ENCODE measurements around the gene VIPR1. TPM values are rescaled to one million over a fixed set of nuclear protein-coding genes. Genes with fewer than 3 reads are reported as not detected.

Gene VIPR1
- total RNA-seq, 1 experiment from 2014 or later, result 9.4 TPM

DNA sequence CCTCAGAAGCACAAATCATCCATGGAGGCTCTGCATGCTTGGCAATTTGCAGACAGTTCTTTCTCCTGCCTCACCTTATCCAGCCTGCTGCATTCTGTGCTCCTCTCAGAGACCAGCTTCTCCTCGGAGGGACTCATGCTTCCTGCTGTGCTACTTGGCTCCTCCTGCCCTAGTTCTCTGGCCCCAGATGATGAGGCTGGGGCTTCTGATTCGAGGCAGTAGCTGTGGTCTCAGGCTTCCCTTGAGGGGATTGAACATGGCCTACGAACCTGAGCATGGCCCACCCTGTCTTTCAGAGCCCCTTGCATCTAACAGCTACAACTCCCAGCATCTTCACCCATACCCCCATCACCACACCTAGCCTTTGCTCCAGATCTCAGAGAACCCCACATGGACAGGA lies 6.7 kb downstream of the VIPR1 start (continued):
- TF ChIP-seq ZBTB43 (CRISPR knock-in tag; IDR thresholded peaks at IDR 0.05) (no peak), ELF4 (CRISPR knock-in tag; IDR thresholded peaks at IDR 0.05; ENCODE audit: low read depth) (no peak), CREB1 (CRISPR knock-in tag; IDR thresholded peaks at IDR 0.05) (no peak), ZNF423 (CRISPR knock-in tag; IDR thresholded peaks at IDR 0.05) (no peak), TCF7 (CRISPR knock-in tag; IDR thresholded peaks at IDR 0.05; ENCODE audit: low read depth) (no peak), OVOL2 (CRISPR knock-in tag; IDR thresholded peaks at IDR 0.05; ENCODE audit: borderline replicate concordance) (no peak), NR1H2 (CRISPR knock-in tag; IDR thresholded peaks at IDR 0.05) (no peak), ZNF416 (CRISPR knock-in tag; IDR thresholded peaks at IDR 0.05) (no peak), ESRRA (CRISPR knock-in tag; IDR thresholded peaks at IDR 0.05; ENCODE audit: borderline replicate concordance) (no peak), ATF1 (CRISPR knock-in tag; IDR thresholded peaks at IDR 0.05) (no peak)
- TF ChIP-seq, protein P1, sequence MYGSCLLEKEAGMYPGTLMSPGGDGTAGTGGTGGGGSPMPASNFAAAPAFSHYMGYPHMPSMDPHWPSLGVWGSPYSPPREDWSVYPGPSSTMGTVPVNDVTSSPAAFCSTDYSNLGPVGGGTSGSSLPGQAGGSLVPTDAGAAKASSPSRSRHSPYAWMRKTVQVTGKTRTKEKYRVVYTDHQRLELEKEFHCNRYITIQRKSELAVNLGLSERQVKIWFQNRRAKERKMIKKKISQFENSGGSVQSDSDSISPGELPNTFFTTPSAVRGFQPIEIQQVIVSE (CRISPR knock-in tag; IDR thresholded peaks at IDR 0.05; ENCODE audit: borderline replicate concordance), result no peak
- TF ChIP-seq, protein P2, sequence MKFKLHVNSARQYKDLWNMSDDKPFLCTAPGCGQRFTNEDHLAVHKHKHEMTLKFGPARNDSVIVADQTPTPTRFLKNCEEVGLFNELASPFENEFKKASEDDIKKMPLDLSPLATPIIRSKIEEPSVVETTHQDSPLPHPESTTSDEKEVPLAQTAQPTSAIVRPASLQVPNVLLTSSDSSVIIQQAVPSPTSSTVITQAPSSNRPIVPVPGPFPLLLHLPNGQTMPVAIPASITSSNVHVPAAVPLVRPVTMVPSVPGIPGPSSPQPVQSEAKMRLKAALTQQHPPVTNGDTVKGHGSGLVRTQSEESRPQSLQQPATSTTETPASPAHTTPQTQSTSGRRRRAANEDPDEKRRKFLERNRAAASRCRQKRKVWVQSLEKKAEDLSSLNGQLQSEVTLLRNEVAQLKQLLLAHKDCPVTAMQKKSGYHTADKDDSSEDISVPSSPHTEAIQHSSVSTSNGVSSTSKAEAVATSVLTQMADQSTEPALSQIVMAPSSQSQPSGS (CRISPR knock-in tag; IDR thresholded peaks at IDR 0.05; ENCODE audit: borderline replicate concordance, low read depth), result no peak
- TF ChIP-seq, protein P3, sequence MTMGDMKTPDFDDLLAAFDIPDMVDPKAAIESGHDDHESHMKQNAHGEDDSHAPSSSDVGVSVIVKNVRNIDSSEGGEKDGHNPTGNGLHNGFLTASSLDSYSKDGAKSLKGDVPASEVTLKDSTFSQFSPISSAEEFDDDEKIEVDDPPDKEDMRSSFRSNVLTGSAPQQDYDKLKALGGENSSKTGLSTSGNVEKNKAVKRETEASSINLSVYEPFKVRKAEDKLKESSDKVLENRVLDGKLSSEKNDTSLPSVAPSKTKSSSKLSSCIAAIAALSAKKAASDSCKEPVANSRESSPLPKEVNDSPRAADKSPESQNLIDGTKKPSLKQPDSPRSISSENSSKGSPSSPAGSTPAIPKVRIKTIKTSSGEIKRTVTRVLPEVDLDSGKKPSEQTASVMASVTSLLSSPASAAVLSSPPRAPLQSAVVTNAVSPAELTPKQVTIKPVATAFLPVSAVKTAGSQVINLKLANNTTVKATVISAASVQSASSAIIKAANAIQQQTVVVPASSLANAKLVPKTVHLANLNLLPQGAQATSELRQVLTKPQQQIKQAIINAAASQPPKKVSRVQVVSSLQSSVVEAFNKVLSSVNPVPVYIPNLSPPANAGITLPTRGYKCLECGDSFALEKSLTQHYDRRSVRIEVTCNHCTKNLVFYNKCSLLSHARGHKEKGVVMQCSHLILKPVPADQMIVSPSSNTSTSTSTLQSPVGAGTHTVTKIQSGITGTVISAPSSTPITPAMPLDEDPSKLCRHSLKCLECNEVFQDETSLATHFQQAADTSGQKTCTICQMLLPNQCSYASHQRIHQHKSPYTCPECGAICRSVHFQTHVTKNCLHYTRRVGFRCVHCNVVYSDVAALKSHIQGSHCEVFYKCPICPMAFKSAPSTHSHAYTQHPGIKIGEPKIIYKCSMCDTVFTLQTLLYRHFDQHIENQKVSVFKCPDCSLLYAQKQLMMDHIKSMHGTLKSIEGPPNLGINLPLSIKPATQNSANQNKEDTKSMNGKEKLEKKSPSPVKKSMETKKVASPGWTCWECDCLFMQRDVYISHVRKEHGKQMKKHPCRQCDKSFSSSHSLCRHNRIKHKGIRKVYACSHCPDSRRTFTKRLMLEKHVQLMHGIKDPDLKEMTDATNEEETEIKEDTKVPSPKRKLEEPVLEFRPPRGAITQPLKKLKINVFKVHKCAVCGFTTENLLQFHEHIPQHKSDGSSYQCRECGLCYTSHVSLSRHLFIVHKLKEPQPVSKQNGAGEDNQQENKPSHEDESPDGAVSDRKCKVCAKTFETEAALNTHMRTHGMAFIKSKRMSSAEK (CRISPR knock-in tag; IDR thresholded peaks at IDR 0.05; ENCODE audit: borderline replicate concordance), result no peak

DNA sequence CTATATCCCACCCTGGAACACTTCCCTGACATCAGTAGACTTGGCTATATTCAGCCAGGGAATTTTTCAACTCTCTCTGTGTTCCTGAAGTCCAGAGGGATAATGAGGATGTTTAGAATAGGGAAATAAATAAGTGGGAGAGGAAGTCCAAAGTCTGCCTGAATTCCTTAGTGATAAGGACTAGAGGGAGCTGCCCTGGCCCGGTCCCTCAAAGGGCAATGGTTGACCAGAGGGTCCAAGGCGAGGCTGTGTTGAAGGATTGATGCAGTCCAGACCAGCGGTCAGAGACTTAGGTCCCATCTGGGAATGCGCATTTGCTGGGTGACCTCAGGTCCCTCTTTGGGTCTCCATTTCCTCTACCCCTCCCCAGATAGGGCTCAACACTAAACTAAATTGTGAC lies 7.9 kb downstream of the VIPR1 start:
- ChIA-PET POLR2A (interaction anchor here (0.5 kb wide), 1 partner anchor 80 kb away, joined by 4 read pairs; the partner anchor contains the start of gene SS18L2), CTCF (interaction anchor here (1.7 kb wide), 1 partner anchor 8 kb away, joined by 6 read pairs; the partner anchor contains the start of gene VIPR1)
- Mint-ChIP-seq H3K4me1 (peaks cover 28% of the 10 kb centered on the region), H3K27me3 (ENCODE audit: low read depth) (peaks cover 6% of the 10 kb centered on the region), H3K4me3 (no peak overlapping the region), H3K9me3 (no peaks in the 10 kb centered on the region), H3K27ac (no peak overlapping the region), H3K36me3 (no peaks in the 10 kb centered on the region)
- DNase-seq (ENCODE audit: low spot score) (no peak), ATAC-seq (no peak)
- TF ChIP-seq NR1H2 (CRISPR knock-in tag; IDR thresholded peaks at IDR 0.05) (no peak), SOX15 (CRISPR knock-in tag; IDR thresholded peaks at IDR 0.05) (no peak), FOXJ3 (CRISPR knock-in tag; IDR thresholded peaks at IDR 0.05; ENCODE audit: borderline replicate concordance) (no peak), FOXP1 (CRISPR knock-in tag; IDR thresholded peaks at IDR 0.05; ENCODE audit: borderline replicate concordance) (no peak), HMGA2 (CRISPR knock-in tag; IDR thresholded peaks at IDR 0.05) (no peak), PRRX2 (CRISPR knock-in tag; IDR thresholded peaks at IDR 0.05) (no peak), ZNF263 (CRISPR knock-in tag; IDR thresholded peaks at IDR 0.05; ENCODE audit: low read depth) (no peak)
- TF ChIP-seq, protein P4, sequence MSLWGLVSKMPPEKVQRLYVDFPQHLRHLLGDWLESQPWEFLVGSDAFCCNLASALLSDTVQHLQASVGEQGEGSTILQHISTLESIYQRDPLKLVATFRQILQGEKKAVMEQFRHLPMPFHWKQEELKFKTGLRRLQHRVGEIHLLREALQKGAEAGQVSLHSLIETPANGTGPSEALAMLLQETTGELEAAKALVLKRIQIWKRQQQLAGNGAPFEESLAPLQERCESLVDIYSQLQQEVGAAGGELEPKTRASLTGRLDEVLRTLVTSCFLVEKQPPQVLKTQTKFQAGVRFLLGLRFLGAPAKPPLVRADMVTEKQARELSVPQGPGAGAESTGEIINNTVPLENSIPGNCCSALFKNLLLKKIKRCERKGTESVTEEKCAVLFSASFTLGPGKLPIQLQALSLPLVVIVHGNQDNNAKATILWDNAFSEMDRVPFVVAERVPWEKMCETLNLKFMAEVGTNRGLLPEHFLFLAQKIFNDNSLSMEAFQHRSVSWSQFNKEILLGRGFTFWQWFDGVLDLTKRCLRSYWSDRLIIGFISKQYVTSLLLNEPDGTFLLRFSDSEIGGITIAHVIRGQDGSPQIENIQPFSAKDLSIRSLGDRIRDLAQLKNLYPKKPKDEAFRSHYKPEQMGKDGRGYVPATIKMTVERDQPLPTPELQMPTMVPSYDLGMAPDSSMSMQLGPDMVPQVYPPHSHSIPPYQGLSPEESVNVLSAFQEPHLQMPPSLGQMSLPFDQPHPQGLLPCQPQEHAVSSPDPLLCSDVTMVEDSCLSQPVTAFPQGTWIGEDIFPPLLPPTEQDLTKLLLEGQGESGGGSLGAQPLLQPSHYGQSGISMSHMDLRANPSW (CRISPR knock-in tag; conservative IDR thresholded peaks at IDR 0.05; ENCODE audit: low read depth), result no peak
- TF ChIP-seq, protein P2 (CRISPR knock-in tag; IDR thresholded peaks at IDR 0.05; ENCODE audit: borderline replicate concordance, low read depth), result no peak
- TF ChIP-seq, protein P5, sequence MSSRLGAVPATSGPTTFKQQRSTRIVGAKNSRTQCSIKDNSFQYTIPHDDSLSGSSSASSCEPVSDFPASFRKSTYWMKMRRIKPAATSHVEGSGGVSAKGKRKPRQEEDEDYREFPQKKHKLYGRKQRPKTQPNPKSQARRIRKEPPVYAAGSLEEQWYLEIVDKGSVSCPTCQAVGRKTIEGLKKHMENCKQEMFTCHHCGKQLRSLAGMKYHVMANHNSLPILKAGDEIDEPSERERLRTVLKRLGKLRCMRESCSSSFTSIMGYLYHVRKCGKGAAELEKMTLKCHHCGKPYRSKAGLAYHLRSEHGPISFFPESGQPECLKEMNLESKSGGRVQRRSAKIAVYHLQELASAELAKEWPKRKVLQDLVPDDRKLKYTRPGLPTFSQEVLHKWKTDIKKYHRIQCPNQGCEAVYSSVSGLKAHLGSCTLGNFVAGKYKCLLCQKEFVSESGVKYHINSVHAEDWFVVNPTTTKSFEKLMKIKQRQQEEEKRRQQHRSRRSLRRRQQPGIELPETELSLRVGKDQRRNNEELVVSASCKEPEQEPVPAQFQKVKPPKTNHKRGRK (CRISPR knock-in tag; IDR thresholded peaks at IDR 0.05; ENCODE audit: borderline replicate concordance), result no peak
- TF ChIP-seq, protein P6, sequence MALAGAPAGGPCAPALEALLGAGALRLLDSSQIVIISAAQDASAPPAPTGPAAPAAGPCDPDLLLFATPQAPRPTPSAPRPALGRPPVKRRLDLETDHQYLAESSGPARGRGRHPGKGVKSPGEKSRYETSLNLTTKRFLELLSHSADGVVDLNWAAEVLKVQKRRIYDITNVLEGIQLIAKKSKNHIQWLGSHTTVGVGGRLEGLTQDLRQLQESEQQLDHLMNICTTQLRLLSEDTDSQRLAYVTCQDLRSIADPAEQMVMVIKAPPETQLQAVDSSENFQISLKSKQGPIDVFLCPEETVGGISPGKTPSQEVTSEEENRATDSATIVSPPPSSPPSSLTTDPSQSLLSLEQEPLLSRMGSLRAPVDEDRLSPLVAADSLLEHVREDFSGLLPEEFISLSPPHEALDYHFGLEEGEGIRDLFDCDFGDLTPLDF (CRISPR knock-in tag; IDR thresholded peaks at IDR 0.05), result no peak
